HepG2 (cell line): Measurements from ENCODE around the gene SDCCAG8. TPM values are rescaled to one million over a fixed set of nuclear protein-coding genes. Genes with fewer than 3 reads are reported as not detected.
A peak's percentile ranks its signal among the peaks of the same experiment; 100 is the strongest.

Experiments used
- ATF7 ChIP-seq, 2 experiments: fragments of 450-650 bp in 1 of 2; sonication (generic) in 1 of 2; formaldehyde crosslinking in 1 of 2; IDR thresholded peaks; 2 replicates each; pipeline versions ENCODE4 v1.4.0 to v1.6.1; 2016 to 2020; ENCODE audit warnings: antibody characterized with exemption in 1 of 2, mild to moderate bottlenecking in 1 of 2, missing genetic modification reagents in 1 of 2
- CTCF ChIP-seq: sonication (generic); formaldehyde crosslinking; IDR thresholded peaks from 2 replicates; pipeline ENCODE4 v1.5.0; 2020; ENCODE audit warnings: mild to moderate bottlenecking, missing genetic modification reagents, moderate library complexity
- FOXJ3 ChIP-seq: sonication (generic); formaldehyde crosslinking; IDR thresholded peaks from 2 replicates; pipeline ENCODE4 v1.4.0; 2020; ENCODE audit warnings: missing genetic modification reagents, mild to moderate bottlenecking, borderline replicate concordance
- FOXK1 ChIP-seq: sonication (generic); formaldehyde crosslinking; IDR thresholded peaks from 2 replicates; pipeline ENCODE4 v1.4.0; 2020; ENCODE audit warnings: low read depth, missing genetic modification reagents, borderline replicate concordance
- HOXA5 ChIP-seq: sonication (generic); formaldehyde crosslinking; IDR thresholded peaks from 2 replicates; pipeline ENCODE4 v1.4.0; 2020; ENCODE audit warnings: missing genetic modification reagents
- IKZF1 ChIP-seq: fragments of 450-650 bp; IDR thresholded peaks from 2 replicates; pipeline ENCODE4 v1.7.1; 2016
- ISX ChIP-seq: sonication (generic); formaldehyde crosslinking; conservative IDR thresholded peaks from 2 replicates; pipeline ENCODE4 v1.5.0; 2020; ENCODE audit warnings: missing genetic modification reagents
- KDM2A ChIP-seq: sonication (generic); formaldehyde crosslinking; IDR thresholded peaks from 2 replicates; pipeline ENCODE4 v1.4.0; 2020; ENCODE audit warnings: low read depth, missing genetic modification reagents, borderline replicate concordance
- KDM3A ChIP-seq: IDR thresholded peaks from 2 replicates; pipeline ENCODE4 v1.6.1; 2018; ENCODE audit warnings: low read depth, missing compliant biosample characterization
- LRRFIP1 ChIP-seq: sonication (generic); formaldehyde crosslinking; conservative IDR thresholded peaks from 2 replicates; pipeline ENCODE4 v1.4.0; 2020; ENCODE audit warnings: missing genetic modification reagents
- NFYC ChIP-seq: IDR thresholded peaks from 2 replicates; pipeline ENCODE4 v1.6.1; 2016; ENCODE audit warnings: missing genetic modification reagents, missing compliant biosample characterization
- PHF20 ChIP-seq: sonication (generic); formaldehyde crosslinking; IDR thresholded peaks from 2 replicates; pipeline ENCODE4 v1.5.0; 2020; ENCODE audit warnings: mild to moderate bottlenecking, missing genetic modification reagents
- SETDB1 ChIP-seq: sonication (generic); formaldehyde crosslinking; IDR thresholded peaks from 2 replicates; pipeline ENCODE4 v1.5.1; 2020; ENCODE audit warnings: missing genetic modification reagents, mild to moderate bottlenecking, borderline replicate concordance
- SOX6 ChIP-seq, 2 experiments: fragments of 450-650 bp in 1 of 2; sonication (generic) in 1 of 2; formaldehyde crosslinking in 1 of 2; IDR thresholded peaks; 2 replicates each; pipeline versions ENCODE4 v1.4.0 to v1.6.1; 2017 to 2020; ENCODE audit warnings: antibody characterized with exemption in 1 of 2, mild to moderate bottlenecking in 1 of 2, missing genetic modification reagents in 1 of 2
- YY1 ChIP-seq: IDR thresholded peaks from 2 replicates; pipeline ENCODE4 v1.6.1; 2011; ENCODE audit warnings: low read length, low read depth, moderate library complexity, mild to moderate bottlenecking; ENCODE audit not compliant: insufficient read depth, insufficient replicate concordance
- ZNF367 ChIP-seq: sonication (generic); formaldehyde crosslinking; IDR thresholded peaks from 2 replicates; pipeline ENCODE4 v1.4.0; 2020; ENCODE audit warnings: missing genetic modification reagents, borderline replicate concordance
- ZNF460 ChIP-seq: sonication (generic); formaldehyde crosslinking; IDR thresholded peaks from 2 replicates; pipeline ENCODE4 v1.5.1; 2020; ENCODE audit warnings: missing genetic modification reagents, mild to moderate bottlenecking, borderline replicate concordance
- ZNF790 ChIP-seq: sonication (generic); formaldehyde crosslinking; IDR thresholded peaks from 2 replicates; pipeline ENCODE4 v1.8.0; 2022; ENCODE audit warnings: missing genetic modification reagents, mild to moderate bottlenecking, borderline replicate concordance
- ZNF850 ChIP-seq: sonication (generic); formaldehyde crosslinking; conservative IDR thresholded peaks from 2 replicates; pipeline ENCODE4 v1.9.0; 2021; ENCODE audit warnings: mild to moderate bottlenecking, missing genetic modification reagents
- ZSCAN25 ChIP-seq: sonication (generic); formaldehyde crosslinking; IDR thresholded peaks from 2 replicates; pipeline ENCODE4 v1.8.0; 2022; ENCODE audit warnings: mild to moderate bottlenecking, missing genetic modification reagents
- polyA plus RNA-seq, 8 experiments: library from polyadenylated mRNA; depleted of rRNA in 3 of 8; stranded (reverse) in 7 of 8; unstranded in 1 of 8; fragments of >200 nt; fragmentation: Illumina TruSeq in 4 of 8; extraction: Trizol in 4 of 8; gene quantifications; 2 replicates each; pipeline versions ENCODE4 v1.2.1 to v1.2.3, GENCODE V29; 2011 to 2016; ENCODE audit warnings: low read depth in 4 of 8, missing spikeins in 1 of 8, mixed read lengths in 1 of 8; ENCODE audit not compliant: insufficient read depth in 1 of 8
- total RNA-seq, 5 experiments: library from RNA; depleted of rRNA; stranded (reverse); fragments of >200 nt; fragmentation: Illumina TruSeq; extraction: Trizol; gene quantifications; 2 replicates each; pipeline ENCODE4 v1.2.3, GENCODE V29; 2016; ENCODE audit warnings: low read depth in 1 of 5
- TF ChIP-seq, protein P1 (sequence below): sonication (generic); formaldehyde crosslinking; IDR thresholded peaks from 2 replicates; pipeline ENCODE4 v1.9.0; 2021; ENCODE audit warnings: missing genetic modification reagents, mild to moderate bottlenecking, borderline replicate concordance
- TF ChIP-seq, protein P2 (sequence below): sonication (generic); formaldehyde crosslinking; IDR thresholded peaks from 2 replicates; pipeline ENCODE4 v1.5.1; 2020; ENCODE audit warnings: mild to moderate bottlenecking, missing genetic modification reagents, moderate library complexity

The SDCCAG8 gene
- total and polyA plus RNA-seq, 2 of the 13 experiments (the other 11 are each of a cell fraction or from before 2014, with no cell fraction given): 9.5 to 13.4 TPM

GRCh38 chr1:243254927-243255790, 682 bp upstream of the SDCCAG8 start, which contains the start of gene CEP170 (continued):
- TF ChIP-seq LRRFIP1 (CRISPR knock-in tag) (no peak), IKZF1 (no peak), ZNF790 (no peak), ZNF850 (CRISPR knock-in tag) (no peak), FOXJ3 (no peak), SETDB1 (CRISPR knock-in tag) (no peak), KDM2A (CRISPR knock-in tag) (peak; percentile 42; the same call in 1 of the 2 replicates), HOXA5 (CRISPR knock-in tag) (no peak; the same call in 1 of the 2 replicates), KDM3A (CRISPR knock-in tag) (no peak), FOXK1 (CRISPR knock-in tag) (no peak), ISX (CRISPR knock-in tag) (no peak), SOX6 (IDR thresholded peaks at IDR 0.05) (no peak), SOX6 (CRISPR knock-in tag; IDR thresholded peaks at IDR 0.05) (peak; percentile 93), ZNF367 (0 out of 2 replicates have a peak, but pooled peaks have one; percentile 50), PHF20 (CRISPR knock-in tag) (no peak), NFYC (CRISPR knock-in tag) (no peak), YY1 (no peak), ATF7 (IDR thresholded peaks at IDR 0.05) (no peak), ATF7 (CRISPR knock-in tag; IDR thresholded peaks at IDR 0.05) (no peak), ZSCAN25 (CRISPR knock-in tag) (no peak), ZNF460 (CRISPR knock-in tag) (no peak), CTCF (CRISPR knock-in tag) (no peak)
- TF ChIP-seq, protein P1, sequence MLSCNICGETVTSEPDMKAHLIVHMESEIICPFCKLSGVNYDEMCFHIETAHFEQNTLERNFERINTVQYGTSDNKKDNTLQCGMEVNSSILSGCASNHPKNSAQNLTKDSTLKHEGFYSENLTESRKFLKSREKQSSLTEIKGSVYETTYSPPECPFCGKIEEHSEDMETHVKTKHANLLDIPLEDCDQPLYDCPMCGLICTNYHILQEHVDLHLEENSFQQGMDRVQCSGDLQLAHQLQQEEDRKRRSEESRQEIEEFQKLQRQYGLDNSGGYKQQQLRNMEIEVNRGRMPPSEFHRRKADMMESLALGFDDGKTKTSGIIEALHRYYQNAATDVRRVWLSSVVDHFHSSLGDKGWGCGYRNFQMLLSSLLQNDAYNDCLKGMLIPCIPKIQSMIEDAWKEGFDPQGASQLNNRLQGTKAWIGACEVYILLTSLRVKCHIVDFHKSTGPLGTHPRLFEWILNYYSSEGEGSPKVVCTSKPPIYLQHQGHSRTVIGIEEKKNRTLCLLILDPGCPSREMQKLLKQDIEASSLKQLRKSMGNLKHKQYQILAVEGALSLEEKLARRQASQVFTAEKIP (CRISPR knock-in tag): no peak
- TF ChIP-seq, protein P2, sequence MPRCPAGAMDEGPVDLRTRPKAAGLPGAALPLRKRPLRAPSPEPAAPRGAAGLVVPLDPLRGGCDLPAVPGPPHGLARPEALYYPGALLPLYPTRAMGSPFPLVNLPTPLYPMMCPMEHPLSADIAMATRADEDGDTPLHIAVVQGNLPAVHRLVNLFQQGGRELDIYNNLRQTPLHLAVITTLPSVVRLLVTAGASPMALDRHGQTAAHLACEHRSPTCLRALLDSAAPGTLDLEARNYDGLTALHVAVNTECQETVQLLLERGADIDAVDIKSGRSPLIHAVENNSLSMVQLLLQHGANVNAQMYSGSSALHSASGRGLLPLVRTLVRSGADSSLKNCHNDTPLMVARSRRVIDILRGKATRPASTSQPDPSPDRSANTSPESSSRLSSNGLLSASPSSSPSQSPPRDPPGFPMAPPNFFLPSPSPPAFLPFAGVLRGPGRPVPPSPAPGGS (CRISPR knock-in tag): no peak; the same call in 1 of the 2 replicates
